ENCODE data around the gene HARBI1.
A peak's percentile ranks its signal among the peaks of the same experiment; 100 is the strongest.
"Not testable (repeated sequence)": the region's sequence is repeated elsewhere in the genome, so short reads cannot be mapped to it uniquely, and the experiment has no call there.

HARBI1 gene

DNA sequence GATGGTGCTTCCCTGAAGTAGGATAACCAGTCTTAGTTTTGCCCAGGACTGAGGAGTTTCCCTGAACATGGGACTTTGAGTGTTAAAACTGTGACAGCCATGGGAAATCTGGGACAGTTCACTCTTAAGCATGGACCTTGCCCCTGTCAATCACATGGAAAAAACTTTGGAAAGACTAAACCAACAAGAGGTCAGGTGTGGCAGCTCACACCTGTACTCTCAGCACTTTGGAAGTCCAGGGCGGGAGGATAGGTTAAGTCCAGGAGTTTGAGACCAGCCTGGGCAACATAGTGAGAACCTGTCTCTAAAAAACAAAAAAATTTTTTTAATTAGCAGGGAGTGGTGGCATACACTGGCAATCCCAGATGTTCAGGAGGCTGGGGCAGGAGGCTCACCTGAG is 19.9 kb downstream of the HARBI1 start:
- FAIRE-seq (no peak), DNase-seq (ENCODE audit: low spot score) (no peak)

DNA sequence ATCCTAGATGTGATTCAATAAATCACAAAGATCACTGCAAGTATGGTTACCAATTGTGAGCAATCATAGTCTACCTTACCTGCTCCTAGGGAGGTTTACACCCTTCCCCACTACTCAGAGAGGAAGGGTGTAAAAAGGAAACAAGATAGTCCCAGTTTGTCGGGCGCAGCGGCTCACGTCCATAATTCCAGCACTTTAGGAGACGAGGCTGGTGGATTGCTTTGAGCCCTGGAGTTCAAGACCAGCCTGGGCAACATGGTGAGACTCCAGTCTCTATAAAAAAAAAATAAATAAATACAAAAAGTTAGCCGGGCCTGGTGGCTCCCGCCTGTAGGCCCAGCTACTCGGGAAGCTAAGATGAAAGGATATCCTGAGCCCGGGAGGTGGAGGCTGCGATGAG is 22.2 kb downstream of the HARBI1 start:
- no peak for DNase-seq (ENCODE audit: low spot score)
- FAIRE-seq, result no peak

GRCh38 chr11:46594374-46594700 is 22.7 kb downstream of the HARBI1 start:
- DNase-seq (ENCODE audit: low spot score) (no peak), FAIRE-seq (no peak)

DNA sequence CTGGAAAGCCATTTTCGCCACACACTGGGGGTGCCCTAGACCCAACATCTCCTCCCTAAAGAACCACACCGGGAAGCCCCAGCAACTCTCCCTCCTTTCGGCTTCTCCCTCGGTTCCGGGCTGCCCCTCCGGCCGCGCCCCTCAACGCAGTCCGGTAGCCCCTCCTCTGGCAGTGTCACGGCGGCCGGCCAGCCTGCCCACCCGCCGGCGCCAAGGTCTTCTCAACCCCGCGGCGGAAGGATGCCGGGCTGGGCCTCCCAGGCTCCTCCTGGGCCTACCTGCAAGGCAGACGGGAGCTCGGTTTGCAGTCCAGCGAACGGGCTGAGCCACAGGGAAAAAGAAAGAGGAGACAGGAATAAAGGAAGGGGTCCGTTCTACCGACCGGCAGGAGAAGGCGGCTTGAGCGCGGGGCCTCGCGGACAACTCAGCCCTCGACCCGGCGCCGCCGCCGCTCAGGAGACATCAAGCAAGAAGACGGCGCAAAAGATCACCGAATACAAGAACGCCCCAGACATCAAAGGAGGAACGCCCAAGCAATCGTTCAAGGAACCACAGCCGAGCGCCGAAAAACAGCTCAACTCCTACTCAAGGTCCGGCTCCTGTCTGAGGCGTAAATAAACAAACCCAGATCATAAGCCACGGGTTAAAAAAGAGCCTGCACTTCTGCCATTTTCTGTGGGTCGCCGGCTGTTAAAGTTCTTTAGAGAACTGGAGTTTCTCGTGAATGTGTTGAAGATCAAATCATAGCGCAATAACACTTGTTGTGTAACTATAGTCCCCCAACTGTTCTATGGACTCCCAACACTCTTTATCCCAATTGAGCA is 23.3 kb downstream of the HARBI1 start, which contains the start of gene AMBRA1:
AMBRA1 (minus strand) TSS at position 474 of the 824 bp plus-strand sequence. CDS start 45,643 bp downstream, outside the sequence.
- DNase-seq (ENCODE audit: low spot score) (peak; percentile 83), FAIRE-seq (no peak)

DNA sequence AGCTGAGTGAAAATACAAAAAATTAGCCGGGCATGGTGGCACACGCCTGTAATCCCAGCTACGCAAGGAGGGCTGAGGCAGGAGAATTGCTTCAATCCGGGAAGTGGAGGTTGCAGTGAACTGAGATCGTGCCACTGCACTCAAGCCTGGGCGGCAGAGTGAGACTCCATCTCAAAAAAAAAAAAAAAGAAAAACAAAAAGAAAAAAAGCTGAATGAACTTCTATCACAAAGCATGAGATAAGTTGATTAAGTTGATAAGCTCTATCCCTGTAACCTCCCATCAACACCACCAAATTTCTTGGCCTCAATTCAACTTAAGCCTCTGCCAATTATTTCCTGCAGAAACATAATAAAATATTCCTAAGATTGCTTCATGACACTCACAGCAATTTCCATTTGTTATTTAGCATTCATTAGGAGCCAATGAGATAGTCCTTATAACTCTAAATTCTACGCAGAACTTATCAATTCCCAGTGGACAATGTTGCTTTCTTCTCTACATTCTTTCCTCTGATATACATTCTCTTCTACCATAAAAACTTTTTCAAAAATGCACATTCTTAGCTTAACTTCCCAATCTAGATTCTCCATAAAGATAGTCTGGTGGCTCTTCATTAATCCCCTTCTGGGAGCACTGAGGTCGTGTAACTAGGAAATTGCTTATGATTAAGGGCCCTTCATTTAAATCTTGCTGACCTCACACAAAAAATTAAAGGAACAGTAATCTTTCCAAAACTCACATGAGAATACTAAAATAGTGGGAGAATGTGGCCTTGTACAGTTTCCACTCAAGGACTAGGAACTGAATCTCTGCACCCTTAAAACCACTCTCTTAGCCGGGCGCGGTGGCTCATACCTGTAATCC is 26.1 kb downstream of the HARBI1 start:
- no peak for DNase-seq (ENCODE audit: low spot score)

GRCh38 chr11:46588915-46589314 is 28.1 kb downstream of the HARBI1 start:
- FAIRE-seq, result no peak

More for the DNA sequence above, 26.1 kb downstream of the HARBI1 start:
- no peak for FAIRE-seq

DNA sequence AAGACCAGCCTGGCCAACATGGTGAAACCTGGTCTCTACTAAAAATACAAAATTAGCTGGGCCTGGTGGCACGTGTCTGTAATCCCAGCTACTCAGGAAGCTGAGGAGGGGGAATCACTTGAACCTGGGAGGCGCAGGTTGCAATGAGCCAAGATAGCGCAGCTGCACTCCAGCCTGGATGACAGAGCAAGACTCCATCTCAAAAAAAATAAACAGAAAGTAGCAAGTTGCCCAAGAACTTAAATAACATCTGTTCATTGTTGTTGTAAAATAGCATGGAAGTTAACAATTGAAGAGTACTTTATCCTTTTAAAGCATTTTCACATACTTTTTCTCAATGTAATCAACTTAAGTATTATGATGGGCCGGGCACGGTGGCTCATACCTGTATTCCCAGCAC is 28.9 kb downstream of the HARBI1 start:
- DNase-seq (ENCODE audit: low spot score) (no peak), FAIRE-seq (no peak)

More at GRCh38 chr11:46588915-46589314, 28.1 kb downstream of the HARBI1 start:
- no peak for DNase-seq (ENCODE audit: low spot score)

DNA sequence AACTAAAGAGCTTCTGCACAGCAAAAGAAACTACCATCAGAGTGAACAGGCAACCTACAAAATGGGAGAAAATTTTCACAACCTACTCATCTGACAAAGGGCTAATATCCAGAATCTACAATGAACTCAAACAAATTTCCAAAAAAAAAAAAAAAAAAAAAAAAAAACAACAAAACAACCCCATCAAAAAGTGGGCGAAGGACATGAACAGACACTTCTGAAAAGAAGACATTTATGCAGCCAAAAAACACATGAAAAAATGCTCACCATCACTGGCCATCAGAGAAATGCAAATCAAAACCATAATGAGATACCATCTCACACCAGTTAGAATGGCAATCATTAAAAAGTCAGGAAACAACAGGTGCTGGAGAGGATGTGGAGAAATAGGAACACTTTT is 33.5 kb downstream of the HARBI1 start:
- FAIRE-seq; DNase-seq (ENCODE audit: low spot score): not testable (repeated sequence)

GRCh38 chr11:46582588-46582987 is 34.4 kb downstream of the HARBI1 start:
- no peak for FAIRE-seq
- DNase-seq (ENCODE audit: low spot score), result no peak

GRCh38 chr11:46577058-46577457 is 40.0 kb downstream of the HARBI1 start:
- DNase-seq (ENCODE audit: low spot score) (no peak), FAIRE-seq (no peak)

GRCh38 chr11:46574656-46575055 is 42.4 kb downstream of the HARBI1 start:
- DNase-seq (ENCODE audit: low spot score) (no peak), FAIRE-seq (no peak)

DNA sequence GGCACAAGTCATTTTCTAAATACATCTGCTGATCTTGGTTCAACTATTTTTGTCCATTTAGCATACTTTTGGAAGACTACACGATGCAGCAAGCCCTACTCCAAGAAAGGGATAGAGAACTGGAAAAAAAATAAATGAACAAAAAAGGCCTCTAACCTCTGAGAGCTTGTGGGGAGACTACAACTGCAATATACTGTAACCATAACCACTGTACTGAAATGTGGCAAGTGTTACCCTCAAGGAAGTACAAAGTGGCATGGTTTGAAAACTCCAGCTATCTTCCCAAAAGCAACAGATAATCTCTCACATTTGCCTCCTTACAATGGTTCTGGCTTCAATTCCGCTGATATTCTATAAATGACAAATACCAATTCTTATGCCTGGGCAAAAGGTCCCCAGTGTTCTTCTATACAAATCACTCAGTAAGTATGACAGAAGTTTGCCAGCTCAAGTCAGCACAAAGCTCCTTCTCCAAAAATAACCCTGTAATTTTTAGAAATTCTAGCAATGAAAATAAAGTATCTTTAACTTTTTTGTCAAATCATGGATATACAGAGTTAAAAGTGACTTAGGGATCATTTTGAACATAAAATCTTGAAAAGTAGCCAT is 46.1 kb downstream of the HARBI1 start:
- DNase-seq (ENCODE audit: low spot score), result no peak
- FAIRE-seq, result no peak

GRCh38 chr11:46565232-46565840 is 51.7 kb downstream of the HARBI1 start:
- DNase-seq (ENCODE audit: low spot score) (no peak), FAIRE-seq (no peak)

GRCh38 chr11:46564459-46564858 is 52.6 kb downstream of the HARBI1 start:
- no peak for FAIRE-seq
- DNase-seq (ENCODE audit: low spot score), result peak; percentile 12

GRCh38 chr11:46562527-46562926 is 54.5 kb downstream of the HARBI1 start:
- FAIRE-seq (no peak), DNase-seq (ENCODE audit: low spot score) (no peak)

DNA sequence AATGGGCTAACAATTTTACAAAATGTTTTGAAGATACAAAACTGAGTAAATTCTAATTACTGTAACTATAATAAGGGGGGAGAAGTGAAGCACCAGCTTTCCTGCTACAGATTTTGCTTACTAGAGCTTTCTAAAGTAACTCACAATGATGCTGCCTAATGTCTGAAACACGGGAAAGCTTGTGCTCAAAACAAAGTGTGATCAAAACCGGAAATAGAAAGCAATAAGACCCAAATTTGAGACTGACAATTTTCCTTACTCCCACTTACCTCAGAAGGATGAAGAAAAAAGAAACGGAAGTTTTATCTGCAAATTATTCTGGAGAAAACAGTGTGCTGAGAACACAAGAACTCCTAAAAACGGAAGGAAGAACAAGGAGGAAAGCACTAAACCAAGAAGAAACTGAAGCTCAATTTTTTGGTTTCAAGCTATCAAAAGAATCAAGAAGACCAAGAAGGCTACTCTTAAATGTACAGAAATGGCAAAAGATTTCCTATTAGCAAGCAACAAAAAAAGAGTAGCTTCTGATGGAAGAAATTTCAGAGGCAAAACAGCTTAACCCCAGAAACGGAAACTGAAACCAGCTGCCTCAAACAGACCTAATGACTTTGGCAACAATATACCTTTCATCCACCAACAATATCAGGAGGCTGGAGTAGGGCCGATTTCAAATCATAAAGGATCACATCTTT is 56.6 kb downstream of the HARBI1 start:
- DNase-seq (ENCODE audit: low spot score), result no peak
- no peak for FAIRE-seq

DNA sequence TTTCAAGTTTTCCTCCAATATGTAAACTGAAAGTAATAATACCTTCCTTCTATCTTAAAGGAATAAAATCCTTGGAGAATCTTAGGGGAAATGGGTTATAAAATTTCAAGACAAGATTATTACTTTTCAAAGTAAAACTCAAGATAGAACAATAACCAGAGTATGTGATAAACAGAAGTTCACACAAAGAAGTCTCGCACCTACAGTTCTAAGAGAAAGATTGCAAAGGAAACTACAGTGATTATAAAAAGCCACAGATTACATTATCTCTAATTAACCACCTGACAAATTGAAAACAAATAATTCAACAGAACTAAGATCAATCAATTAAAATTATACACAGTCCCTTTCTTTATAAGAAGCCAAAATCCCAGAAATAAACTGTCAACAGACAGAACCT is 57.2 kb downstream of the HARBI1 start:
- FAIRE-seq (no peak), DNase-seq (ENCODE audit: low spot score) (no peak)

DNA sequence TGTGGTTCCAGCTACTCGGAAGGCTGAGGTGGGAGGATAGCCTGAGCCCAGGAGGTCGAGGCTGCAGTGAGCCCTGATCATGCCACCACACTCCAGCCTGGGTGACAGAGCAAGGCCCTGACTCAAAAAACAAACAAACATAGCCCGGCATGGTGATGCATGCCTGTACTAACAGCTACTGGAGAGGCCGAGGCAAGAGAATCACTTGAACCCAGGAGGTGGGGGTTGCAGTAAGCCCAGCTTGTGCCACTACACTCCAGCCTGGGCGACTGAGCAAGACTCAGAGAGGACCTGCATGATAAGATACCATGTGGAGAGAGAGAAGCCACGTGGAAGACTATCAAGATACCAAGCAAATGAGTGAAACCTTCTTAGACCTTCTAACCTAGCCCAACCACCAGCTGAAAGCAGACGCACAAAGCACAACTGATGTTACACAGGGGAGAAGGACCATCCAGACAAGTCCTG is 59.3 kb downstream of the HARBI1 start:
- no peak for FAIRE-seq
- no peak for DNase-seq (ENCODE audit: low spot score)

DNA sequence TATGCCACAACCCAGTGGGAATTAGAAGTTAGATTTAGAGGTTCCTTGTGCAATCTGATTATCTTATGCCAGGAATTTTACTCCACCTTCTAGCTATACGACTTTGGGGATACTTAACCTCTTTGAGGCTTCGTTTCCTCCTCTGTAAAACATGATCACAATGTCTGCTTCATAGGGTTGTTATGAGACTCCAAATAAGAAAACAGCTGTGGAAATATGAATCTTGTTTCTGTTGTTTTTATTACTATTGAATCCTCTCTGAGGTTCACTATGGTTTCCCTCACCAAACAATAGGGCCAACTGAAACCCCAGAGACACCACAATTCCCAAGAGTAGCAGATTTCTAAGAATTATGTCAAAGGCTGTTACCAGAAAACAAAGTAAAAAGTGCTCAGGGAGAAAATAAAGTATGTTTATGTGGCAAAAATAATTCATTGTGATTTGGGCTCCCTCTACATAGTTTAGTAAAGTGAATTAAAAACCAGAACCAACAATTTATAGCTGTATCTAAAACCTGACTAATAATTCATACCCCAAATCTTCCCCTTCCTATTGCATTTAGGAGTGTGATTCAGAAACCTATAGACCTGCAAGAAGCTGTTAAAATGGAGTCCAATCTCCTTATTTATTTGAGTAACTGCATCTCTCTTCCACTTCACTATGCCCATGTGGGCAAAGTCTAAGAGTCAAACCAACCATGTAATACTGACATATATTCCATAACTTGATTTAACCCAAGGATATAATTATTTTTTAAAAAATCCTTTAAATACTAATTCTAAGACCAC is 61.6 kb downstream of the HARBI1 start:
- DNase-seq (ENCODE audit: low spot score) (no peak), FAIRE-seq (no peak)

All from urothelium cell line (cell line).